Osteocyte (in vitro differentiated cells): ENCODE results near the gene FBRS. TPM values are rescaled to one million over a fixed set of nuclear protein-coding genes. Genes with fewer than 3 reads are reported as not detected.

Experiments used
- DNase-seq: peaks from one replicate; pipeline ENCODE4 v3.0.0; 2021; ENCODE audit warnings: mixed read lengths; ENCODE audit not compliant: unreplicated experiment; ENCODE audit errors: extremely low spot score
- H3K27ac Mint-ChIP-seq: one replicate; pipeline ENCODE4 v1.8.0; 2021; ENCODE audit warnings: mild to moderate bottlenecking, mixed read lengths; ENCODE audit not compliant: unreplicated experiment
- H3K27me3 Mint-ChIP-seq: one replicate; pipeline ENCODE4 v1.8.0; 2021; ENCODE audit warnings: mixed read lengths; ENCODE audit not compliant: unreplicated experiment
- H3K36me3 Mint-ChIP-seq: one replicate; pipeline ENCODE4 v1.8.0; 2021; ENCODE audit warnings: mixed read lengths; ENCODE audit not compliant: unreplicated experiment
- H3K4me1 Mint-ChIP-seq: one replicate; pipeline ENCODE4 v1.8.0; 2021; ENCODE audit warnings: mixed read lengths; ENCODE audit not compliant: unreplicated experiment
- H3K4me3 Mint-ChIP-seq: one replicate; pipeline ENCODE4 v1.8.0; 2021; ENCODE audit warnings: mild to moderate bottlenecking, moderate library complexity, mixed read lengths; ENCODE audit not compliant: unreplicated experiment
- H3K9me3 Mint-ChIP-seq: one replicate; pipeline ENCODE4 v1.8.0; 2021; ENCODE audit warnings: mixed read lengths; ENCODE audit not compliant: unreplicated experiment
- CTCF ChIP-seq: fragments of 200-600 bp; sonication (generic); IDR thresholded peaks from 2 replicates; pipeline ENCODE4 v1.5.0; 2021; ENCODE audit warnings: antibody characterized with exemption, mild to moderate bottlenecking, moderate library complexity
- total RNA-seq: library from RNA; stranded (reverse); gene quantifications from 2 replicates; pipeline ENCODE4 v1.2.1, GENCODE V29; 2021

The FBRS gene
- total RNA-seq, 1 donor from 2014 or later, result 67.4 TPM

GRCh38 chr16:30669026-30669902 is 11.0 kb downstream of the FBRS start:
- DNase-seq, result no peak
- Mint-ChIP-seq H3K27me3 (no peaks in the 10 kb centered on the region), H3K4me1 (no peaks in the 10 kb centered on the region), H3K36me3 (peaks cover 26% of the 10 kb centered on the region), H3K27ac (no peak overlapping the region), H3K9me3 (no peaks in the 10 kb centered on the region), H3K4me3 (no peak overlapping the region)
- no peak for TF ChIP-seq CTCF

DNA sequence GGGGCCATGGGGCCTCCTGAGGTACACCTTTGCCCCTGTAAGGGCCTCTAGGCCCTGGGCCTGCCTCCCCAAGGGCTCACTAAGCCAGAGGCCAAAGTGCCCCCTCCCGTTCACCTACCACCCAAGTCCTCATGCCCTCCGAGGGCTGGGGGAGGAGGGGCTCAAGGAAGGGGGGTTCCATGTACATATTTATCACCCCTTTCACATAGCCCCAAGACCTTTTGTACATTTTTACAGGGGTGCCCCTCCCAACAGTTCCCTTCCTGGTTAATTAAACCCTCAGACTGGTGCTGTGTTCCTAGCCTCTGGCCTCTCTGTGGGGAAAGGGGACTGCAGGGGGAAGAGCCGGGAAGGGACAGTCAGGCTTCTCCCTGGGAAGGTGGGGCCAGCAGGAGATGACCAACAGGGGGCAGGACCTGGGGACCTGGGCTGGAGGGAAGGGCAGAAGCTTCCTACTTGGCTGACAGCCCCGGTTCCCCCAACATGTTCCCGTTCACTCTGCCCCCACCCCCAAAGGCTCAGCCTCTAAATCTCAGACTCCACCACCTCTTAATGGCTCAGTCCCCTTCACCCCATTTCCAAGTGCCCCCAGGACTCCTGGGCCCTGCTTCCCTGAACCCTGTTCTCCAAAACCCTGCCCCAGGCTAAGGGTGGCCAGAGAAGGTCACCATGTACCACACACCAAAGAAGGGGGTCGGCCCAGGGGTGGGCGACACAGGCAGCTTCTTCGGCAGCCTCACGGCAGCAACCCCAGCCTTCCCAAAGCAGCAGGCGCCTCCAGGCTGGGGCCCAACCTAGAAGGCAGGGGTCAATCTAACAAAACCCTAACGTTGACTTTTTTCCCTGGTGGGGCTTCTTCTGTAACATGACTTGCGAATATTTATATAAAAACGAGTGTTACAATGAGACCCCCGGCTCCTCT is 11.9 kb downstream of the FBRS start:
- Mint-ChIP-seq H3K36me3 (peaks cover 24% of the 10 kb centered on the region), H3K27ac (no peak overlapping the region), H3K27me3 (no peaks in the 10 kb centered on the region), H3K4me3 (no peak overlapping the region), H3K4me1 (no peaks in the 10 kb centered on the region), H3K9me3 (no peaks in the 10 kb centered on the region)
- DNase-seq, result no peak
- no peak for TF ChIP-seq CTCF

DNA sequence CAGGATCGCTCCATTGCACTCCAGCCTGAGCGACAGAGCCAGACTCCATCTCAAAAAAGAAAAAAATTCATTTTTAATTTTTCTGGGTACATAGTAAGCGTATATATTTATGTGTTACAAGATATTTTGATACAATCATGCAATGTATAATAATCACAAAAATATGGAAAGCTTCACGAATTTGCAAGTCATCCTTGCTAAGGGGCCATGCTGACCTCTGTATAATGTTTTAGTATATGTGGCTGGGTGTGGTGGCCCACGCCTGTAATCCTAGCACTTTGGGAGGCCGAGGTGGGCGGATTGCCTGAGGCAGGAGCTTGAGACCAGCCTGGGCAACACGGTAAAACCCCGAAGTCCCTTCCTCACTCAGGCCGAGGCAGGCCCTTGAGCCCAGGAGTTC is 16.9 kb downstream of the FBRS start:
- no peaks in the 10 kb centered on the region for H3K9me3 Mint-ChIP-seq
- H3K4me3 Mint-ChIP-seq, result no peak overlapping the region
- no peaks in the 10 kb centered on the region for H3K4me1 Mint-ChIP-seq
- TF ChIP-seq CTCF, result no peak
- peaks cover 2% of the 10 kb centered on the region for H3K36me3 Mint-ChIP-seq
- DNase-seq, result no peak
- H3K27me3 Mint-ChIP-seq, result no peaks in the 10 kb centered on the region
- H3K27ac Mint-ChIP-seq, result no peak overlapping the region

DNA sequence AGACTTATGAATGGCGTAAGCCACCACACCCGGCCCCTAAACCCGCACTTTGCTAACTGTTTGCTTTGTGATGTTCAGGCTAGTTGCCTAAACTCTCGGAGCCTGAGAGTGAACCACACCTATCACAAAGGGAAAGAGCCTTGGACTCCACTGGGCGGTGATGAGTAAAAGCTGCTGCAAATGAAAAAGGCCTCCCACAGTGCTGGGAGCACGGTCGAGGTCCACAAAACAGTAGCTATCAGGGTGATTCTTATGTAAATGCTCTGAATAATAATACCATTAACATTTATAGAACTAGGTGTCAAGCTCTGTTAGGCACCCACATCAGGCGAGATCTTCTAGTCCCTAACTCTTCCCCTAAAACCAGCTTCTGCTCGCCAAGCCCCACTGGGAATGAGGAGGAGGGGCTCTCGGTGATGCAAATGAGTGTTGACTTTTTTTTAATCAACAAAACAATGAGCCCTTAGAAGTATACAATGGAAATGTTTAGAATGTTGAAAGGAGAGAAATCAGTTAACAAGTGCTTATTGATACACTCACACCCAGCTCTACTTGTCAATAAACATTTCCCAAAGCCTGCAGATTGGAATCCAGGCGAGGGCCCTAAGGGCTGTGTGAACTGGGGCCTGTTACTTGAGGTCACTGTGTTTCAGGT is 19.8 kb downstream of the FBRS start:
- Mint-ChIP-seq H3K4me1 (no peaks in the 10 kb centered on the region), H3K4me3 (no peak overlapping the region), H3K9me3 (no peaks in the 10 kb centered on the region), H3K27me3 (no peaks in the 10 kb centered on the region), H3K36me3 (no peaks in the 10 kb centered on the region), H3K27ac (no peak overlapping the region)
- no peak for TF ChIP-seq CTCF
- DNase-seq, result no peak
